ENCODE measurements around the gene RGPD8.
"Not testable (repeated sequence)": the region's sequence is repeated elsewhere in the genome, so short reads cannot be mapped to it uniquely, and the experiment has no call there.

Gene RGPD8

GRCh38 chr2:112433480-112433879, at the start of gene RGPD8:
Gene RGPD8 (minus strand): TSS chr2:112433645. CDS start chr2:112433453, 192 bp downstream.
- in situ Hi-C loops (cut with HindIII; ENCODE audit: low sequenced_read_pairs) = not testable (repeated sequence)

- in situ Hi-C loops (cut with HindIII; ENCODE audit: low sequenced_read_pairs) = no loop called here
Observed at GRCh38 chr2:112483042-112483473, 49.6 kb upstream of the RGPD8 start.

GRCh38 chr2:112482309-112483041, 49.0 kb upstream of the RGPD8 start:
- in situ Hi-C loops (cut with HindIII; ENCODE audit: low sequenced_read_pairs) = no loop called here

- in situ Hi-C loops (cut with HindIII; ENCODE audit: low sequenced_read_pairs) = no loop called here
Observed at GRCh38 chr2:112481528-112482233, 48.2 kb upstream of the RGPD8 start, which contains the start of gene TTL. Gene TTL (plus strand): TSS chr2:112482156. CDS start chr2:112482345, 189 bp downstream.

- in situ Hi-C loops (cut with HindIII; ENCODE audit: low sequenced_read_pairs) = no loop called here
Observed at GRCh38 chr2:112481050-112481527, 47.6 kb upstream of the RGPD8 start.

GRCh38 chr2:112480530-112481049, 47.1 kb upstream of the RGPD8 start:
- in situ Hi-C loops (cut with HindIII; ENCODE audit: low sequenced_read_pairs) = no loop called here

- in situ Hi-C loops (cut with HindIII; ENCODE audit: low sequenced_read_pairs) = no loop called here
Observed at GRCh38 chr2:112476434-112476833, 43.0 kb upstream of the RGPD8 start.

GRCh38 chr2:112474844-112475486, 41.5 kb upstream of the RGPD8 start:
- in situ Hi-C loops (cut with HindIII; ENCODE audit: low sequenced_read_pairs) = no loop called here

- in situ Hi-C loops (cut with HindIII; ENCODE audit: low sequenced_read_pairs) = no loop called here
Observed at GRCh38 chr2:112472547-112473263, 39.3 kb upstream of the RGPD8 start.

GRCh38 chr2:112465382-112465781, 31.9 kb upstream of the RGPD8 start:
- in situ Hi-C loops (cut with HindIII; ENCODE audit: low sequenced_read_pairs) = no loop called here

GRCh38 chr2:112463256-112463655, 29.8 kb upstream of the RGPD8 start:
- in situ Hi-C loops (cut with HindIII; ENCODE audit: low sequenced_read_pairs) = no loop called here

- in situ Hi-C loops (cut with HindIII; ENCODE audit: low sequenced_read_pairs) = no loop called here
Observed at GRCh38 chr2:112462178-112462577, 28.7 kb upstream of the RGPD8 start.

GRCh38 chr2:112459372-112459771, 25.9 kb upstream of the RGPD8 start:
- in situ Hi-C loops (cut with HindIII; ENCODE audit: low sequenced_read_pairs) = no loop called here

GRCh38 chr2:112454586-112454985, 21.1 kb upstream of the RGPD8 start:
- in situ Hi-C loops (cut with HindIII; ENCODE audit: low sequenced_read_pairs) = no loop called here

GRCh38 chr2:112451317-112451716, 17.9 kb upstream of the RGPD8 start:
- in situ Hi-C loops (cut with HindIII; ENCODE audit: low sequenced_read_pairs) = no loop called here

GRCh38 chr2:112449854-112450253, 16.4 kb upstream of the RGPD8 start:
- in situ Hi-C loops (cut with HindIII; ENCODE audit: low sequenced_read_pairs) = no loop called here

GRCh38 chr2:112444256-112444655, 10.8 kb upstream of the RGPD8 start:
- in situ Hi-C loops (cut with HindIII; ENCODE audit: low sequenced_read_pairs) = not testable (repeated sequence)

GRCh38 chr2:112438603-112439261, 5.3 kb upstream of the RGPD8 start:
- in situ Hi-C loops (cut with HindIII; ENCODE audit: low sequenced_read_pairs) = not testable (repeated sequence)

- in situ Hi-C loops (cut with HindIII; ENCODE audit: low sequenced_read_pairs) = not testable (repeated sequence)
Observed at GRCh38 chr2:112437405-112437831, 4.0 kb upstream of the RGPD8 start.

- in situ Hi-C loops (cut with HindIII; ENCODE audit: low sequenced_read_pairs) = not testable (repeated sequence)
Observed at GRCh38 chr2:112436993-112437392, 3.5 kb upstream of the RGPD8 start.
